ENCODE results near the gene PKNOX2. TPM values are rescaled to one million over a fixed set of nuclear protein-coding genes. Genes with fewer than 3 reads are reported as not detected.

PKNOX2 gene
- total RNA-seq, 1 donor from 2014 or later, result 17.8 TPM

DNA sequence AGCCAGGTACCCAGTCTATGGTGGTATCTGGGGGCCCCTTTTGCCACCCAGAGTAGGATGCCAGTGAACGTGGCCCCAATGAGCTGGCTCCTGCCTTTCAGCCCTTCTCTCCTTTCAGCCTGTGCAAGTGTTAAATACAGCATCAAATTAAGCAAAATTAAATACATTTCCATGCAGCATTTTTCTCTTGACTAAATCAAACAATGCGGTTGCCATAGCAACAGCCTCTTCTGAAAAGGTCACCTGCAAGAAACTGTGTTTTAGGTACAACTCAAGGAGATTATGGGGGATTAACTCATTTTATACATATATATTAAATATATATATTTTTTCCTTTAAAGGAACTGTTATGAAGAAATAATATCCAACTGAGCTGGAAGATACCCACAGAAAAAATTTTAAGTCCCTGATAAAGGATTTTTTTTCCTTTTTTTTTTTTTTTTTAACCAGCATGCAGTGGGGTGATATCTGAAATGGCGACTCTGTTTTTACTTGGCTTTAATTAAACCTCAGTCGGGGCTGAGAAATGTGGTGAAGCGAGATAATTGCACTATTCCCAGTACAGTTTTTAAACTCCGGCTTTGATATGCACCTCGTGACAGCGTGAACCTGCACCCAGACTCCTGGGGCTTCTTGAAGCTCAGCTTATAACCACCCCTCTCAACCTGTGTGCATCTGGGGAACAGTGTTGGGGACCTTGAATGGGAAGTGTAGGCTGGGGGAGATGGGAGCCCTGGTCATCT is 115.3 kb downstream of the PKNOX2 start:
- H3K9me3 ChIP-seq, result no peaks in the 10 kb centered on the region
- no peaks in the 10 kb centered on the region for H3K36me3 ChIP-seq
- no peaks in the 10 kb centered on the region for H3K27me3 ChIP-seq
- ATAC-seq (no peak), DNase-seq (no peak)
- intact Hi-C loops (cut with DNase I), result no loop called here
- no peaks in the 10 kb centered on the region for H3K4me1 ChIP-seq
- no peak overlapping the region for H3K4me3 ChIP-seq
- H3K27ac ChIP-seq, result no peak overlapping the region
- TF ChIP-seq, protein P1, sequence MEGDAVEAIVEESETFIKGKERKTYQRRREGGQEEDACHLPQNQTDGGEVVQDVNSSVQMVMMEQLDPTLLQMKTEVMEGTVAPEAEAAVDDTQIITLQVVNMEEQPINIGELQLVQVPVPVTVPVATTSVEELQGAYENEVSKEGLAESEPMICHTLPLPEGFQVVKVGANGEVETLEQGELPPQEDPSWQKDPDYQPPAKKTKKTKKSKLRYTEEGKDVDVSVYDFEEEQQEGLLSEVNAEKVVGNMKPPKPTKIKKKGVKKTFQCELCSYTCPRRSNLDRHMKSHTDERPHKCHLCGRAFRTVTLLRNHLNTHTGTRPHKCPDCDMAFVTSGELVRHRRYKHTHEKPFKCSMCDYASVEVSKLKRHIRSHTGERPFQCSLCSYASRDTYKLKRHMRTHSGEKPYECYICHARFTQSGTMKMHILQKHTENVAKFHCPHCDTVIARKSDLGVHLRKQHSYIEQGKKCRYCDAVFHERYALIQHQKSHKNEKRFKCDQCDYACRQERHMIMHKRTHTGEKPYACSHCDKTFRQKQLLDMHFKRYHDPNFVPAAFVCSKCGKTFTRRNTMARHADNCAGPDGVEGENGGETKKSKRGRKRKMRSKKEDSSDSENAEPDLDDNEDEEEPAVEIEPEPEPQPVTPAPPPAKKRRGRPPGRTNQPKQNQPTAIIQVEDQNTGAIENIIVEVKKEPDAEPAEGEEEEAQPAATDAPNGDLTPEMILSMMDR (IDR thresholded peaks at IDR 0.05), result no peak

DNA sequence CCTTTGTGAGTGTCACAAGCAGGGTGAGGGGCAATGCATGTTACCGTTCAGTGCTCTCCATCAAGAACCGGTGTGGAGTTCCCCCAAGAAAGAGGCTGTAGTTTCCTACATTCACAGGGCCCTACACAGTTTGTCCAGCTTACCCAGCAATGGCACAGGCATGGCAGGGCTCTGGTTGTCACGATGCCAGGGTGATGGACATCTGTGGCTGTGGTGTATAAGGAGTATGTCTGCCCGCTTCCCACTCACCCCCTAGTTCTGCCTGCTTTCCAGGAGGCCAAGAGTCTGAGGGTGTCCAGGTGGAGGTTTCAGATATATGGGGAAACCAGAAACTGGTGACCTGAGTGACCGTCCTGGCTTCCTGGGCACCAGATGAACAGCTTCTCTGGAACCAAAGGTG is 116.1 kb downstream of the PKNOX2 start:
- no peaks in the 10 kb centered on the region for H3K36me3 ChIP-seq
- DNase-seq (no peak), ATAC-seq (no peak)
- H3K4me1 ChIP-seq, result no peaks in the 10 kb centered on the region
- no peaks in the 10 kb centered on the region for H3K9me3 ChIP-seq
- TF ChIP-seq, protein P1 (IDR thresholded peaks at IDR 0.05), result no peak
- H3K4me3 ChIP-seq, result no peak overlapping the region
- intact Hi-C loops (cut with DNase I), result no loop called here
- no peaks in the 10 kb centered on the region for H3K27me3 ChIP-seq
- H3K27ac ChIP-seq, result no peak overlapping the region

DNA sequence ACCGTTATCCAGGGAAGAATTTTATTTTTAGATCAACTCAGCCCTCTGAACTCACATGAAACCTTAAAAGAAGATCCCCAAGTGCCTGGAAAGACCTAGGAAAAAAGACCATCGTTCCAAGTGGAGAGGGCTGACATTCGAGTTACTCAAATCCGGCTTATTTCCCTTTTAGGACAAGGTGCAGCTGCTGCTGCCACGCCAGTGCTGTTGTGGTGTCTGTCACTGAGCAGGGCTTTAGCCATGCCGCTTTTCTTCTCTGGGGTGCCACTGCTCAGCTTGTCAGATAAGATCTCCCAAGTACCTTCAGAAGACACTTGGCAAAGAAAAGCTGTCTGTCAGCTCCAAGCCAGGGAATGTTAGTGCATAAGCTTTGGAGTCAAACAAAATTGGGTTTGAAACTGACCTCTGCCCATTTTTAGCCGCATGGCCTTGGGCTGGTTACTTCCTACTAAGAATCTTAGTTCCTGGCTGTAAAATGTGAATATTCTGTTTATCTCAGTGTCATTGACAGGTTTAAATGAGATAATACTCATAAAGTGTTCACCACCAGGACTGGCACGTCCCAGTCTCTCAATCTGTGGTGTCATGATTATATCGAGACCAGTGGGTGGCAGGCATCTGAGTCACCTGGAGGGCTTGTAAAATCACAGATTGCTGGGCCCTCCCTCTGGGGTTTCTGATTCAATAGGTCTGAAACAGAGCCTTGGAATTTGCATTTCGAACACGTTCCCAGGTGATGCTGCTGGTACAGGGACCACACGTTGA is 117.5 kb downstream of the PKNOX2 start:
- Histone ChIP-seq H3K4me1 (no peaks in the 10 kb centered on the region), H3K36me3 (no peaks in the 10 kb centered on the region), H3K9me3 (no peaks in the 10 kb centered on the region), H3K27me3 (no peaks in the 10 kb centered on the region), H3K4me3 (no peak overlapping the region), H3K27ac (no peak overlapping the region)
- TF ChIP-seq, protein P1 (IDR thresholded peaks at IDR 0.05), result no peak
- intact Hi-C loops (cut with DNase I), result no loop called here
- ATAC-seq, result no peak
- no peak for DNase-seq

DNA sequence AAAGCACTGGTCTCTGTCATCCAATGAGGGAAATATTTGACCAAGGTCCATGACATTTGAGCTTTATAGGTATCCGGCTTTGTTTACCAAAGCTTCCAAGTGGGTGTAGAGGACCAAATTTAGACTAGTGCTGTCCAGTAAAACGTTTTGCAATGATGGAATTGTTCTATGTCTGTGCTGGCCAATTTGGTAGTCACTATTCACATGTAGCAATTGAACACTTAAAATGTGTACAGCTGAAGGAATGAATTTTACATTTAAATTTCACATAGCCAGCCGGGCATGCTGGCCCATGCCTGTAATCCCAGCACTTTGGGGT is 118.0 kb downstream of the PKNOX2 start:
- H3K4me3 ChIP-seq, result no peak overlapping the region
- no peak for ATAC-seq
- intact Hi-C loops (cut with DNase I), result no loop called here
- H3K27ac ChIP-seq, result no peak overlapping the region
- no peaks in the 10 kb centered on the region for H3K4me1 ChIP-seq
- no peaks in the 10 kb centered on the region for H3K27me3 ChIP-seq
- DNase-seq, result no peak
- TF ChIP-seq, protein P1 (IDR thresholded peaks at IDR 0.05), result no peak
- no peaks in the 10 kb centered on the region for H3K36me3 ChIP-seq
- H3K9me3 ChIP-seq, result no peaks in the 10 kb centered on the region

DNA sequence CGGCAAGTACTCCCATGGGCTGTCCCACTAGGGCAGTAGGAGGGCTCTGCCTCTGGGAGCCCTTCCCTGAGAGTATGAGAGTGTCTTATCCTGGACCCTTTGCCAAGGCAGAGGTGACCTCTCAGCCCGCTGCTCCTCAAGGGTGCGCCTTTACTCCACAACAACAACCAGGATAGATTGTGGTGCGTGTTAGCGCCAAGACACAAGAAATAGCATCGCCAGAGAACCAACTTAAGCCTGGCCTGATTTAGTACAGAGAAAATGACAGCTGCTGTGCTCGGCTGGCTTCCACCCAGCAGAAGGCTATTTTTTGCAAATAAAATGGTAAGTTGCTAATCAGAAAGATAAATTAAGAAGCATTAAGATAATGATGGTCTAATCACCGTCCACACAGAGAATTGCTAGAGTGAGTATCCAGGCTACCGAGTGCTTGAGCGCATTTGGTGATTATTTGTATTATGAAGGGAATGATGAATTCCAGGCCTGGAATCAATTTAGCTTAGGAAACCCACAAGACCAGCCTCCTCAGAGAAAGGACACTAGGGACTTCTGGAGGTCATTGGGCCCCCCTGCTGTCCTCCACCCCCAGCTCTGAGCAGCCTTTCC is 119.8 kb downstream of the PKNOX2 start:
- DNase-seq, result no peak

More for the DNA sequence above, 119.8 kb downstream of the PKNOX2 start:
- H3K27ac ChIP-seq, result no peak overlapping the region
- H3K4me1 ChIP-seq, result no peaks in the 10 kb centered on the region
- no peak for ATAC-seq
- no peaks in the 10 kb centered on the region for H3K36me3 ChIP-seq
- TF ChIP-seq, protein P1 (IDR thresholded peaks at IDR 0.05), result no peak
- no peaks in the 10 kb centered on the region for H3K9me3 ChIP-seq
- intact Hi-C loops (cut with DNase I), result no loop called here
- no peak overlapping the region for H3K4me3 ChIP-seq
- no peaks in the 10 kb centered on the region for H3K27me3 ChIP-seq

Measured in upper lobe of right lung (tissue), 1 donor.